HCT116 (cell line): Measurements from ENCODE around the gene FAM81B. TPM values are rescaled to one million over a fixed set of nuclear protein-coding genes. Genes with fewer than 3 reads are reported as not detected.

ENCODE experiments used
- ATAC-seq: fragments of 200-7000 bp; cut with Tn5 transposase; 2 replicates; pipeline ENCODE4 v1.9.1; 2020; ENCODE audit warnings: mild to moderate bottlenecking, moderate library complexity
- BruUV-seq: library from RNA; stranded (reverse); fragments of 400-500 nt; replicated peaks from 2 replicates; lab custom pipeline; 2021; lab: Mats Ljungman, UMichigan
- CTCF ChIA-PET: fragments of 300-600 bp; sonication (Branson Sonifier 250); formaldehyde crosslinking; loops from one replicate; lab custom pipeline; 2021; ENCODE audit warnings: antibody characterized with exemption; lab: Charles Lee
- POLR2A ChIA-PET: fragments of 300-600, 350-600 bp; sonication (Branson Sonifier 250); formaldehyde crosslinking; loops from one replicate; lab custom pipeline; 2021; ENCODE audit warnings: antibody characterized with exemption; lab: Charles Lee
- RAD21 ChIA-PET, 2 experiments: fragments of 300-600 bp; sonication (Branson Sonifier 250); formaldehyde crosslinking; loops; one replicate each; lab custom pipeline; 2023; ENCODE audit warnings: low total read pairs in 2 of 2; ENCODE audit not compliant: uncharacterized antibody in 2 of 2, unreplicated experiment in 2 of 2, low non-redundant PET in 1 of 2; lab: Charles Lee
- DNase-seq: peaks from one replicate; pipeline ENCODE4 v3.0.0-alpha.2; 2010; ENCODE audit warnings: low read depth, low spot score
- H2AFZ ChIP-seq: fragments of 200-600 bp; shearing (Covaris generic), sonication (generic); 2 replicates; pipeline ENCODE4 v1.6.1; 2017; ENCODE audit warnings: low read depth, mixed run types, mixed read lengths, antibody characterized with exemption, low read length; ENCODE audit not compliant: poor library complexity, severe bottlenecking
- H3K27ac ChIP-seq: 2 replicates; pipeline ENCODE4 v1.5.1; 2012; ENCODE audit warnings: low read depth, low read length
- H3K27me3 ChIP-seq: fragments of 200-600 bp; sonication (generic); 2 replicates; pipeline ENCODE4 v1.6.1; 2016; ENCODE audit warnings: mixed run types, low read length, mixed read lengths; ENCODE audit not compliant: insufficient read depth
- H3K36me3 ChIP-seq, 2 experiments: fragments of 200-500 bp in 1 of 2; fragments of 200-600 bp in 1 of 2; sonication (Bioruptor generic) in 1 of 2; sonication (generic) in 1 of 2; 2 replicates each; pipeline versions ENCODE4 v1.5.1 to v1.6.1; 2014 to 2016; ENCODE audit warnings: low read length in 2 of 2, inconsistent platforms in 1 of 2, mixed read lengths in 1 of 2, mixed run types in 1 of 2; ENCODE audit not compliant: insufficient read depth in 2 of 2, control insufficient read depth in 1 of 2
- H3K4me1 ChIP-seq, 2 experiments: fragments of 200-600 bp in 1 of 2; sonication (generic) in 1 of 2; 2 replicates each; pipeline versions ENCODE4 v1.5.1 to v1.6.1; 2012 to 2017; ENCODE audit warnings: low read length in 2 of 2, inconsistent platforms in 1 of 2, mild to moderate bottlenecking in 1 of 2, mixed read lengths in 1 of 2, mixed run types in 1 of 2, moderate library complexity in 1 of 2; ENCODE audit not compliant: insufficient read depth in 2 of 2, control insufficient read depth in 1 of 2
- H3K4me2 ChIP-seq: fragments of 200-600 bp; sonication (generic); 2 replicates; pipeline ENCODE4 v1.6.1; 2017; ENCODE audit warnings: mixed run types, low read length, mixed read lengths
- H3K4me3 ChIP-seq, 2 experiments: fragments of 200-600 bp in 1 of 2; sonication (generic) in 1 of 2; replicated peaks in 1 of 2; 2 replicates each; pipeline ENCODE4 v1.5.1; 2011 to 2016; ENCODE audit warnings: low read length in 2 of 2, control low read depth in 1 of 2, low read depth in 1 of 2, mild to moderate bottlenecking in 1 of 2, mixed read lengths in 1 of 2, mixed run types in 1 of 2
- H3K79me2 ChIP-seq: fragments of 200-600 bp; sonication (generic); 2 replicates; pipeline ENCODE4 v1.6.1; 2017; ENCODE audit warnings: mild to moderate bottlenecking, mixed run types, low read length, moderate library complexity, mixed read lengths; ENCODE audit not compliant: insufficient read depth
- H3K9ac ChIP-seq: fragments of 200-600 bp; sonication (generic); 2 replicates; pipeline ENCODE4 v1.6.1; 2016; ENCODE audit warnings: low read length, mixed read lengths
- H3K9me2 ChIP-seq: fragments of 200-600 bp; sonication (generic), shearing (Covaris generic); 2 replicates; pipeline ENCODE4 v1.6.1; 2017; ENCODE audit warnings: mixed run types, mild to moderate bottlenecking, moderate library complexity; ENCODE audit not compliant: insufficient read depth
- H3K9me3 ChIP-seq, 2 experiments: fragments of 200-500 bp in 1 of 2; fragments of 200-600 bp in 1 of 2; sonication (Bioruptor generic) in 1 of 2; sonication (generic) in 1 of 2; 2 replicates each; pipeline ENCODE4 v1.6.1; 2014 to 2017; ENCODE audit warnings: low read length in 2 of 2, mixed read lengths in 2 of 2, inconsistent platforms in 1 of 2, low read depth in 1 of 2, mild to moderate bottlenecking in 1 of 2, mixed run types in 1 of 2, moderate library complexity in 1 of 2; ENCODE audit not compliant: control insufficient read depth in 1 of 2, insufficient read depth in 1 of 2
- H4K20me1 ChIP-seq: fragments of 200-600 bp; sonication (generic), shearing (Covaris generic); 2 replicates; pipeline ENCODE4 v1.6.1; 2017; ENCODE audit warnings: mixed run types, mild to moderate bottlenecking, moderate library complexity; ENCODE audit not compliant: insufficient read depth
- ATF3 ChIP-seq: IDR thresholded peaks from 2 replicates; pipeline ENCODE4 v1.6.1; 2012
- CBX3 ChIP-seq: IDR thresholded peaks from 2 replicates; pipeline ENCODE4 v1.6.1; 2012; ENCODE audit warnings: low read depth
- EGR1 ChIP-seq: IDR thresholded peaks from 2 replicates; pipeline ENCODE4 v1.6.1; 2012; ENCODE audit warnings: low read depth
- ELF1 ChIP-seq: IDR thresholded peaks from 2 replicates; pipeline ENCODE4 v1.6.1; 2012; ENCODE audit warnings: low read depth, borderline replicate concordance
- POLR2AphosphoS5 ChIP-seq: IDR thresholded peaks from 2 replicates; pipeline ENCODE4 v1.6.1; 2011; ENCODE audit warnings: mild to moderate bottlenecking, low read depth, low read length, moderate library complexity
- RAD21 ChIP-seq: IDR thresholded peaks from 2 replicates; pipeline ENCODE4 v1.6.1; 2012; ENCODE audit warnings: low read depth, mild to moderate bottlenecking
- SIN3A ChIP-seq: IDR thresholded peaks from 2 replicates; pipeline ENCODE4 v1.6.1; 2012; ENCODE audit warnings: low read depth
- TCF7L2 ChIP-seq: IDR thresholded peaks from 2 replicates; pipeline ENCODE4 v1.7.0; 2011; ENCODE audit warnings: borderline replicate concordance, inconsistent platforms; ENCODE audit not compliant: insufficient read depth, insufficient read length; ENCODE audit errors: extremely low read depth
- ZFX ChIP-seq: fragments of 450-650 bp; IDR thresholded peaks from 2 replicates; pipeline ENCODE4 v1.6.1; 2017
- intact Hi-C: fragments of 100-400 bp; cut with micrococcal nuclease; formaldehyde crosslinking; loops from 2 replicates; pipeline ENCODE4 v1.10.0; 2022
- total RNA-seq: library from RNA; stranded (reverse); gene quantifications from one replicate; pipeline ENCODE4 v1.2.1, GENCODE V29; 2021; ENCODE audit not compliant: unreplicated experiment

FAM81B gene
- total RNA-seq, 1 experiment from 2014 or later = not detected

DNA sequence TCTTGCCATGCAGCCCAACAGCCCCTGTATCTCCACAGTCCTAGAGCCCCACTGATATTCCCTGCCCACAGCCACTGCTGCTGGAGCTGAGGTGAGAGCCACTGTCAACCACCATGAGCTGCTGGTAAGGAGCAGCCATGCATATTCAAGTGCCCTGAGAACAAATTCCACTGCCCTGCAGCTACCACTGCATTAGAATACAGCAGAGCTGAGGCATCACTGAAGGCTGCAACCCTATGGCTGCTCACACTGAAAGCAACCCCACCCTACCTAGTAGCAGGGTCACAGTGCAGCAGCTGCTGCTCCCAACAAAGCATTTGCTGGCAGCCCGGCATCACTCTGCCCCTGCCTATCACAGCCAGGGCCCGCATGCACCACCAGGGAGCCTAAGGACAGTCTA, 95.0 kb downstream of the FAM81B start:
- no peaks in the 10 kb centered on the region for H4K20me1 ChIP-seq
- no peak overlapping the region for H2AFZ ChIP-seq
- no peaks in the 10 kb centered on the region for H3K79me2 ChIP-seq
- no peak overlapping the region for H3K27ac ChIP-seq
- RAD21 ChIA-PET = no interaction called here
- H3K4me3 ChIP-seq = no peak overlapping the region
- POLR2A ChIA-PET = no interaction called here
- no peak overlapping the region for H3K9ac ChIP-seq
- H3K9me2 ChIP-seq = no peaks in the 10 kb centered on the region
- BruUV-seq = no TSS peak
- no peak for DNase-seq
- intact Hi-C loops = no loop called here
- no peak for TF ChIP-seq SIN3A
- no peak for TF ChIP-seq TCF7L2
- no peak for TF ChIP-seq ELF1
- TF ChIP-seq ZFX = no peak
- no peak for TF ChIP-seq EGR1
- TF ChIP-seq RAD21 = no peak
- no peak for TF ChIP-seq CBX3
- no peak for TF ChIP-seq POLR2AphosphoS5
- H3K4me1 ChIP-seq = no peaks in the 10 kb centered on the region
- no peak overlapping the region for H3K4me2 ChIP-seq
- no peaks in the 10 kb centered on the region for H3K27me3 ChIP-seq
- H3K9me3 ChIP-seq = no peaks in the 10 kb centered on the region
- CTCF ChIA-PET = no interaction called here
- ATAC-seq = no peak
- peaks cover 3 to 16% of the 10 kb centered on the region in 2 experiments; a peak in 3 of 4 replicates for H3K36me3 ChIP-seq

GRCh38 chr5:95487880-95488279, 96.7 kb downstream of the FAM81B start:
- ChIA-PET RAD21 (no interaction called here), CTCF (no interaction called here)
- intact Hi-C loops = no loop called here
- TF ChIP-seq CBX3 = peak; percentile 30; the same call in 1 of the 2 replicates
- TF ChIP-seq ATF3 = no peak
- TF ChIP-seq, all 23 proteins: peak for 1
- Histone ChIP-seq H3K9me3 (no peaks in the 10 kb centered on the region), H2AFZ (no peak overlapping the region), H3K4me1 (no peaks in the 10 kb centered on the region), H3K79me2 (no peaks in the 10 kb centered on the region), H3K4me2 (no peak overlapping the region), H3K27ac (no peak overlapping the region), H3K9me2 (no peaks in the 10 kb centered on the region), H3K36me3 (peaks cover 3 to 16% of the 10 kb centered on the region in 2 experiments; a peak in 3 of 4 replicates), H4K20me1 (no peaks in the 10 kb centered on the region), H3K27me3 (no peaks in the 10 kb centered on the region), H3K4me3 (no peak overlapping the region), H3K9ac (no peak overlapping the region)
- POLR2A ChIA-PET = no interaction called here
- no peak for DNase-seq
- no TSS peak for BruUV-seq
- no peak for ATAC-seq

Other genes starting within 250 kb of the FAM81B start
- gene MCTP1, start 106.3 kb upstream of the FAM81B start, total RNA-seq = 0.44 TPM
- 35.1 TPM for gene SKIC3, start 163.6 kb downstream of the FAM81B start, total RNA-seq
- gene ARSK, start 163.7 kb downstream of the FAM81B start, total RNA-seq = 4.6 TPM
- gene GPR150, start 228.7 kb downstream of the FAM81B start, total RNA-seq = not detected